GM18507 (cell line): ENCODE results near the gene TDRD3.

ENCODE experiments used
- DNase-seq: peaks from one replicate; pipeline ENCODE4 v3.0.0; 2011; ENCODE audit warnings: low read depth; ENCODE audit not compliant: insufficient read length; ENCODE audit errors: extremely low spot score
- FAIRE-seq: peaks from 2 replicates; lab custom pipeline; 2011; peaks lifted over from hg19 to GRCh38; lab: Jason Lieb, UNC

TDRD3 gene

GRCh38 chr13:60435762-60436374 lies 38.8 kb downstream of the TDRD3 start:
- FAIRE-seq = peak; percentile 62
- no peak for DNase-seq

DNA sequence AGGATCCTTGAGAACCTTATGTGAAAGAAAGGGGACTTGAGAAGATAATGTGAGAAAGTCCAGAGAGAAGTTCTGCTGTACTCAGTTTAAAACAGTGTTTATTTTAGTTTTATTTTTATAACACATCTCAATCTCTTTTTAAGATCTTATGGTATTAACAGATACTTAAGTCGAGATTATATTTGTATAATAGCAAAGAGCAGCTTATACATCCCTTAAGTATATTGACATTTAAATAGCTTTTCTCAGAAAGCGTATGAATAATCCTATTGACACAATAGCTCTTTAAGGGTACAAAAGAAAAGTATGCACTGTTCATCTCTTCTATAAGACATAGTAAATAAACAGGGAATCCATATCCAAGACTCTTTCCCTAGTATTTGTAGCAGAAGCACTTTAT lies 42.2 kb downstream of the TDRD3 start:
- FAIRE-seq (no peak), DNase-seq (no peak)

- DNase-seq (no peak), FAIRE-seq (no peak)
Measured at GRCh38 chr13:60441761-60442160, 44.7 kb downstream of the TDRD3 start.

DNA sequence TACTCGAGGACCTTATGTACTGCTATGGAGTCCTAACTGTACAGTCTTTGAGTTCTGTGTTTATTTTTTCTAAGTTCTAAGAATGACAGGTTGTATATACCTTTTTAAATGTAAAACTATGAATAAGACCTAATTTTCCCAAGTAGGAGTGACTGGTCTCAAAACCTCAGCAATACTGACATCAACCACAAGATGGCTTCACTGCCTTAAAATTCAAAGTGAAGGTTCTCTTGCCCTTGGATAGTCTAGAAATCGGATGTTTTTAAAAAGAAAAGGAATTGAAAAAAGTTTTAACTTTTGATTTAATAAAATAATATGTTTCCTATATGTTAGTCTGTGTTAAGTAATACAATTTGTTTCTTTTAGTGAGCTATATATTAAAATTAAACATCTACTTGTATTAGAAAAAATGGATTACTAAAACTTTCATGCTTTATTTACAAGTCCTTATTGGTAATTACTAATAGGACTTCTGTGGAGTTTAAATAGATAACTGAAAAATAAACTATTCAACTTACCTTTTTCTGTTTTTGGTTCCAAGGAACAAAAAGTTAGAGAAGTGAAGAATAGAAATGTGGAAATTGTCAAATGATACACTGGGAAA lies 52.0 kb downstream of the TDRD3 start:
- FAIRE-seq (peak; percentile 82), DNase-seq (no peak)

GRCh38 chr13:60453490-60453889 lies 56.5 kb downstream of the TDRD3 start:
- FAIRE-seq = no peak

GRCh38 chr13:60454425-60454824 lies 57.4 kb downstream of the TDRD3 start:
- FAIRE-seq = no peak
- DNase-seq = no peak

More at GRCh38 chr13:60453490-60453889, 56.5 kb downstream of the TDRD3 start:
- DNase-seq = no peak

GRCh38 chr13:60463787-60464186 lies 66.8 kb downstream of the TDRD3 start:
- no peak for FAIRE-seq

GRCh38 chr13:60467098-60467497 lies 70.1 kb downstream of the TDRD3 start:
- FAIRE-seq = no peak
- DNase-seq = no peak

More at GRCh38 chr13:60463787-60464186, 66.8 kb downstream of the TDRD3 start:
- no peak for DNase-seq

DNA sequence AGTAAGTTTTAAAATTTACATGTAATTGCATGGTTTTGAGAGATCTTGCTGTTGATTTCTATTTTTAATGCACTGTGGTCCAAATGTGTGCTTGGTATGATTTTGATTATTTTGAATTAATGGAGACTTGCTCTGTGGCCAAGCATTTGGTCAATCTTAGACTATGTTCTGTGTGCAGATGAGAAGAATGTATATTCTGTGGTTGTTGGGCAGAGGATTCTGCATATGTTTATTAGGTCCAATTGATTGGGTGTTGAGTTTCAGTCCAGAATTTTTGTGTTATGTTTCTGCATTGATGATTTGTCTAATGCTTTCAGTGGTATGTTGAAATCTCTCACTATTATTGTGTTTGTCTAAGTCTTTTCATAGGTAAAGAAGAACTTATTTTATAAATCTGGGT lies 82.3 kb downstream of the TDRD3 start:
- FAIRE-seq = no peak
- no peak for DNase-seq

- no peak for DNase-seq
- FAIRE-seq = no peak
Measured at GRCh38 chr13:60482012-60482411, 85.0 kb downstream of the TDRD3 start.

DNA sequence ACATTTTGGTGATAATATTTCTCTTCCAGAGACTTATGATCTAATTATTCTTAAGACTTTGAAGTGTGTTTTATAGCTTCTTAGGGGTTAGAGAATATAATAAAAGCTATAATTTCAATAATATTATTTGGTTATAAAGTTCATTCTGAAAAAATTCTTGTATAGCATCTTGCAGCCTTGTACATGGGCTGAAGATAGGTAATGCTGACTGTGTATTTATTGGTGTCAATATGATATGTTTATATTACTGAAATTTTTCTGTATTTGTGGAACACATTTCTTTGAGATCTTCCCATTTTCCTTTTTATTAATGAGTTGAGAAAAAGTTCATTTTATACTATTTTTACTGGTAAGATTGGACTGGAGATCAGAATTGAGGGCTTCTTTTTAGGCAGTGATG lies 87.8 kb downstream of the TDRD3 start:
- FAIRE-seq (no peak), DNase-seq (no peak)

DNA sequence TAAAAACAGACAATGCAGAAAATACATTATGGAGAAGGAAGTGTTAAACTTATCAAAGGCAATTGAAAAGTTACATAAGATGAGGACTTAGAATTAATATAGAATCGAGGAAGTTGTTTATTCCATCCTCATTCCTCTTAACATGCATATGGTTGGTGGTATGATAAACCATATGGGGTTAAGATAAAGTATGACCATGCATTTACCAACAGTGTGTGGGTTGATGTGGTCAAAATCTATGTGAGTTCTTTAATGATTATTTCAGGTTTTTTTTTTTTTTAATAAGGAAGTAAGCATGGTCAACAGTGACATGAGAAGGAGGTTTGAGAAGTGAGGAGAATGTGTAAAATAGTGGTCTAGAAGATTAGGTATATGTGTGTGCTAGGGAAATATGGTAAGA lies 94.5 kb downstream of the TDRD3 start:
- FAIRE-seq (no peak), DNase-seq (no peak)

DNA sequence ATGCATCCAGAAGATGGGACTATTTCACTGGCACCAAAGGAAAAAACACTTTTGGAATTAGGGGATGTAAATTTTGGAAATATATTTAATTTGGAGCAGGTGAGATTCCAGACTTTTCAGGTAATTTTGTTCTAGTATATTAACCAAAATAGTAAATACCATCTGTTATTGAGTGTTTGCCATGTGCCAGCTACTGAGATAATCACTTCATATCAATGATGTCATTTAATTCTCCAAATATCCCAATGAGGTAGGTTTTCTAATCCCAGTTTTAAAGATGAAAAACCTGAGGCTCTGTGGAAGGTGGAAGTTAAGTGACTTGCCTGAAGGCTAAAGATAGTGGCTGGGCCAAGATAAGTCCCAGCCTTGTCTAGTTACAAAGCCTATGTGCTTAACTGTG lies 95.2 kb downstream of the TDRD3 start:
- no peak for DNase-seq
- FAIRE-seq = no peak

DNA sequence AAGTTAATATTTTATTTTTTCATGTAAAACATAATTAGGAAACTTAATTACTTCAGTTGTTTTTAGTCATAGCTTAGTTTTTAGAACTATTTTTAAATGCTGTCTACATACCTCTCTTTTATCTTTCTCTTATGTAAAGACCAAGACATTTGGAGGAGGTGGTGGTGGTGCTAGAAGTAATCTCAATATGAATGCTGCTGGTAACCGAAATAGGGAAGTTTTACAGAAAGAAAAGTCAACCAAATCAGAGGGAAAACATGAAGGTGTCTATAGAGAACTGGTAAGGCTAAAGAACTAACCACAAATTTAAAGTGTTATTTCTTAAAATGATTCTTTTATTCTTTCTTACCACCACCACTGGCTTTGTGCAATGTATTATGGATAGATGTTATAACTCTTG lies 97.3 kb downstream of the TDRD3 start:
- DNase-seq (no peak), FAIRE-seq (peak; percentile 31)

GRCh38 chr13:60501236-60501635 lies 104.2 kb downstream of the TDRD3 start:
- DNase-seq (no peak), FAIRE-seq (no peak)

DNA sequence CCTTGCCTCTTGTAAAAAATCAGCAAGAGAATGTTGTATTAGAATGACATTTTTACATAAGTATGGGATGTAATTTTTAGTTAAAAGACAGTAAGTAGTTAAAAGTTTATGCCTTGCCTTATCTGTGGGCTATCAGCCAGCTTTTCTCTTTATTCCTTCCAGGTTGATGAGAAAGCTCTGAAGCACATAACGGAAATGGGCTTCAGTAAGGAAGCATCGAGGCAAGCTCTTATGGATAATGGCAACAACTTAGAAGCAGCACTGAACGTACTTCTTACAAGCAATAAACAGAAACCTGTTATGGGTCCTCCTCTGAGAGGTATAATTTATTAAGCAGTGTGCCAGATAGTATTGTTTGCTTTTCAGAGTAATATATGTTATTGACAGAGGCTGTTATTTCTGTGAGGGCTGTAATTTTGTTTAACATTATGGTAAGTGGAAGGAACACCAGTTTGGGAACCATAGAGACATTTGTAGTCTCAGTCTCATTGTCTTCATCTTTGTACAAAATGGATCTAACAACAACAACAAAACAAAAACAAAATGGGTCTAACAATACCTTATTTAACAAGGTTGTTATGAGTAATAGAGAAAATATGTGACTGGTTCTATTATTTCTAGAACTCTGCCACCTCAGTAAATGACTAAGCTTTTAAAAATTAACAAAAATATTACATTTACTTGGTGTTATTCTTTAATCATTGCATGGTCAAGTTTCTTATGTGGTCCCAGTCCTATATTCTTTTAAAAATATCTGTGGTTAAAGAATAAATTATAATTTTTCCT lies 112.8 kb downstream of the TDRD3 start:
- no peak for FAIRE-seq
- no peak for DNase-seq

GRCh38 chr13:60511637-60512036 lies 114.6 kb downstream of the TDRD3 start:
- FAIRE-seq (no peak), DNase-seq (no peak)

DNA sequence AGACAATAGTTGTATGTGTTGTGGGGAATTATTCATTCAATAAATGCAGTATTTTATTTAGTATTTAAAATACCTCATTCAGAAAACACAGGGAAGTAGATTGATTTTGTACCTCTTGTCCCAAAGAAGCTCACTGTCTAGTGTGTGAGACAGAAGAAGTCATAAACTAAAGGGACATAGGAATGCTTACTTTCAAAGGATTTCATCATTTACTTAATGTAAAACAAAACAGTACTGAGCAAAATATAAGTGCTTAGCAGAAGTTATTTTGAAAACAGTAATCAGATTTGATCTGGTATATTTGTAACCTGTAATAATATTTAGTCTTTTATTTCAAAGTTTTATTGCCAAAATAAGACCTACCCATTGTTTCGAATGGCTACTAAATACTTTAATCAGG lies 117.9 kb downstream of the TDRD3 start:
- no peak for FAIRE-seq
- DNase-seq = no peak

GRCh38 chr13:60519496-60519895 lies 122.5 kb downstream of the TDRD3 start:
- DNase-seq (no peak), FAIRE-seq (no peak)

DNA sequence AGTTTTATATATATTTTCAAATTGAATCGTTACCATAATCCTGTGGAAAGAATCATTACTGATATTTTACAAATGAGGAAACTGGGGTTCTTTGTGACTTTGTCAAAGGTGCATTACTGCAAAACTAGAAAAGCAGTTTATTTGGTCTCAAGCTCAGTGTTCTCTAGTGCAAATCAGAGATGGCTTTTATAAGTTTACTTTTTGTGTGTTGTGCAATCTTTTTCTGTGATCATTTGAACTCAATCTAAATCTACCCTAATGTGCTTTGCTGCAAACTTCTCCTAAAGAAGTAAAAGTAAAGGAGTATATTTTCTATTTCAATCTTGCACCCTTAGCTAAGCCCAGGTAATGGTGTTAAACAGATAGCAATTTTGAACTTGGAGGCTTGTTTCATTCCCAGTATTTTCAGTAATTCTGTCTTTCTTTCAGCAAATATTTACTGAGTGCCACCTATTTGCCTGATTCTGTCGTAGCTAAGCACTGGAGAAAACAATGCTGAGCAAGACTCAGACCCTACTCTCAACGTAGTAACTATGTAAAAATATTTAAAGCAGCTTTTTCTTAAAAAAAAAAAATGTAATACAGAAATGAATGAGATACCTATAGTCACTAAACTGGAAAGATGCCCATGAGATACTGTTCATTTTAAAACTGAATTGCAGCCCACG lies 124.0 kb downstream of the TDRD3 start:
- no peak for DNase-seq
- no peak for FAIRE-seq
